Heart right ventricle (tissue), 16 donors: Measurements from ENCODE around the gene GNAI1. TPM values are rescaled to one million over a fixed set of nuclear protein-coding genes. Genes with fewer than 3 reads are reported as not detected.
"Not testable (repeated sequence)": the region's sequence is repeated elsewhere in the genome, so short reads cannot be mapped to it uniquely, and the experiment has no call there.

ENCODE experiments used
- ATAC-seq, 8 donors: fragments of 200-7000 bp; cut with Tn5 transposase; one replicate each; pipeline ENCODE4 v1.9.1; 2020; ENCODE audit warnings: mild to moderate bottlenecking in 8 of 8, moderate library complexity in 8 of 8, moderate number of reproducible peaks in 1 of 8
- DNase-seq, 2 donors: peaks; one replicate each; pipeline ENCODE4 v3.0.0-alpha.2; 2020
- H3K27ac ChIP-seq, 10 donors: fragments of 200-600 bp; sonication (generic) in 2 of 10; one replicate each; pipeline versions ENCODE4 v1.5.0 to v1.8.0; 2020 to 2022; ENCODE audit warnings: mild to moderate bottlenecking in 3 of 10
- H3K27me3 ChIP-seq, 7 donors: fragments of 200-600 bp; one replicate each; pipeline ENCODE4 v1.8.0; 2021 to 2022; ENCODE audit warnings: mild to moderate bottlenecking in 2 of 7
- H3K36me3 ChIP-seq, 9 donors: fragments of 200-600 bp; sonication (generic) in 1 of 9; one replicate each; pipeline versions ENCODE4 v1.5.0 to v1.8.0; 2020 to 2022; ENCODE audit warnings: mild to moderate bottlenecking in 2 of 9
- H3K4me1 ChIP-seq, 9 donors: fragments of 200-600 bp; sonication (generic) in 1 of 9; one replicate each; pipeline versions ENCODE4 v1.5.0 to v1.8.0; 2020 to 2022; ENCODE audit warnings: mild to moderate bottlenecking in 4 of 9
- H3K4me3 ChIP-seq, 10 donors: fragments of 200-600 bp; sonication (generic) in 2 of 10; one replicate each; pipeline versions ENCODE4 v1.5.0 to v1.8.0; 2020 to 2022; ENCODE audit warnings: mild to moderate bottlenecking in 7 of 10, moderate library complexity in 2 of 10
- H3K9me3 ChIP-seq, 11 donors: fragments of 200-600 bp in 10 of 11; sonication (generic) in 2 of 11; one replicate each; pipeline versions ENCODE4 v1.5.0 to v1.8.0; 2013 to 2022; ENCODE audit warnings: mild to moderate bottlenecking in 2 of 11, control low read depth in 1 of 11, moderate library complexity in 1 of 11
- WGBS, 2 donors: extraction: QIAGEN DNeasy Blood & Tissue Kit; methylation state at CpG; one replicate each; pipeline ENCODE4 v1.1.7; 2013; ENCODE audit warnings: inconsistent platforms in 1 of 2; 5-methylcytosine and 5-hydroxymethylcytosine counted together
- intact Hi-C, 10 donors: fragments of 100-400 bp; cut with DNase I; formaldehyde crosslinking; loops; one replicate each; pipeline versions ENCODE4 v1.11.1 to v1.14.2; 2022
- polyA plus RNA-seq, 2 donors: library from polyadenylated mRNA; stranded (reverse); fragments of 200-250 nt; gene quantifications; one replicate each; pipeline ENCODE4 v1.2.3, GENCODE V29; 2013
- total RNA-seq, 10 donors: library from RNA; stranded (reverse); fragmentation: NEBNext Ultra II Directional in 3 of 10; extraction: Animal tissue kit (Norgen Biotek cat#: 25700) in 3 of 10; gene quantifications; one replicate each; pipeline versions ENCODE4 v1.2.1 to v1.2.4, GENCODE V29; 2021 to 2023
- TF ChIP-seq, protein P1 (sequence below), 9 donors: fragments of 200-600 bp; sonication (generic) in 2 of 9; IDR thresholded peaks; one replicate each; pipeline versions ENCODE4 v1.5.0 to v1.8.0; 2021 to 2022; ENCODE audit warnings: antibody characterized with exemption in 9 of 9, mild to moderate bottlenecking in 5 of 9, moderate library complexity in 1 of 9
- donor health status: Arrhythmogenic right ventricular cardiomyopathy.
- donor health status: ischemic (EF 13 %, LVEDD 7.1; RV severe dilation, severe dysfunction).
- donor health status: healthy with polysubstance abuse.
- donor health status: DM: no; HTN: yes; CAD: no.
- donor health status: DM: no; HTN: no; CAD: no.
- donor health status: ischemic (EF 25% LVEDD 6.9; RV normal size, moderate dysfunction).
- donor health status: ischemic (EF 25% LVEDD 5.7; RV mildly dilated, moderate dysfunction).
- donor health status: healthy.
- donor health status: DM: yes; HTN: yes; CAD: no.
- donor health status: Ischemic cardiomyopathy.
- donor health status: ischemic (EF 35%, LVEDD 5.7; RV mildly dilated, moderate dysfunction).
- donor health status: nonischemic (EF 11% LVEDD 7.7; RV severe dilation, severe dysfunction).
- donor health status: DM: yes; HTN: yes; CAD: no.
- donor health status: PGD.
- donor health status: ischemic (EF 29% LVEDD 5.4; RV normal size, mild dysfunction).
- donor health status: nonischemic (EF 23%, LVEDD 6.1; RV moderate dilation, normal function).

Gene GNAI1
- total and polyA plus RNA-seq, 12 donors: 5.5 to 19.9 (median 12.5) TPM

DNA sequence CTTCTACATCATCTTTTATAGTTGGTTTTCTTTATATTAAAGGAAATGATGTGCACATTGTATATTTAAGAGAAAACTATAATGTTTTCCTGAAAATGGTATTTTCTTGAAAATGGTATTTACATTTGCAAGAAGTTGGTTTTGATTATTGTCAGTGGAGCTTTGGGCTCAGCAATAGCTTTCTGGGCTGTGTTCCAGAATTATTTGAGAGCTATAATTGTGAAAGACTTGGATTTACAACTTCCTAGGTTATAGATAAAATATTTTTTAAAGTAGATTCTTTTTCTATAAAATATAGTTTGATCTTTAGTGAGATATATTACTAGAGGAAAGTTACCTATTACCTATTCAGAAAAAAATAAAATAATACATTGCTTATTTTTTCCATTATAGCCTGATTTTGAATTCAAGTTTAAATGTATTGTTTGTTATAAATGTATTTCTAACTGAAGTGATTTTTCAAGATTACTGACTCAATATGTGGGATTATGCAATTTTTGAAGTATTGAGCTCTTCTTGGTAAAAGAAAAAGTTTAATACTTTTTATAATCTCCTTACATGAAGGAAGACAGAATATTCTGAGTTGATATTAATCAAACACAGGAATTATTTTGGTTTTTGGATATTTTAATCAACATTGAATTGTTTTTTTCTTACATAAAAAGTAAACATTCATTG, 20.2 kb downstream of the GNAI1 start:
- H3K27ac ChIP-seq: no peak overlapping the region
- TF ChIP-seq, protein P1, sequence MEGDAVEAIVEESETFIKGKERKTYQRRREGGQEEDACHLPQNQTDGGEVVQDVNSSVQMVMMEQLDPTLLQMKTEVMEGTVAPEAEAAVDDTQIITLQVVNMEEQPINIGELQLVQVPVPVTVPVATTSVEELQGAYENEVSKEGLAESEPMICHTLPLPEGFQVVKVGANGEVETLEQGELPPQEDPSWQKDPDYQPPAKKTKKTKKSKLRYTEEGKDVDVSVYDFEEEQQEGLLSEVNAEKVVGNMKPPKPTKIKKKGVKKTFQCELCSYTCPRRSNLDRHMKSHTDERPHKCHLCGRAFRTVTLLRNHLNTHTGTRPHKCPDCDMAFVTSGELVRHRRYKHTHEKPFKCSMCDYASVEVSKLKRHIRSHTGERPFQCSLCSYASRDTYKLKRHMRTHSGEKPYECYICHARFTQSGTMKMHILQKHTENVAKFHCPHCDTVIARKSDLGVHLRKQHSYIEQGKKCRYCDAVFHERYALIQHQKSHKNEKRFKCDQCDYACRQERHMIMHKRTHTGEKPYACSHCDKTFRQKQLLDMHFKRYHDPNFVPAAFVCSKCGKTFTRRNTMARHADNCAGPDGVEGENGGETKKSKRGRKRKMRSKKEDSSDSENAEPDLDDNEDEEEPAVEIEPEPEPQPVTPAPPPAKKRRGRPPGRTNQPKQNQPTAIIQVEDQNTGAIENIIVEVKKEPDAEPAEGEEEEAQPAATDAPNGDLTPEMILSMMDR (IDR thresholded peaks at IDR 0.05): no peak
- no peak overlapping the region for H3K4me3 ChIP-seq
- peaks cover 0 to 41% (median 20%) of the 10 kb centered on the region in 9 donors for H3K4me1 ChIP-seq
- intact Hi-C loops: no loop called here
- DNase-seq: no peak
- no peaks in the 10 kb centered on the region for H3K9me3 ChIP-seq
- no peaks in the 10 kb centered on the region for H3K36me3 ChIP-seq
- no peak for ATAC-seq
- no peaks in the 10 kb centered on the region for H3K27me3 ChIP-seq

DNA sequence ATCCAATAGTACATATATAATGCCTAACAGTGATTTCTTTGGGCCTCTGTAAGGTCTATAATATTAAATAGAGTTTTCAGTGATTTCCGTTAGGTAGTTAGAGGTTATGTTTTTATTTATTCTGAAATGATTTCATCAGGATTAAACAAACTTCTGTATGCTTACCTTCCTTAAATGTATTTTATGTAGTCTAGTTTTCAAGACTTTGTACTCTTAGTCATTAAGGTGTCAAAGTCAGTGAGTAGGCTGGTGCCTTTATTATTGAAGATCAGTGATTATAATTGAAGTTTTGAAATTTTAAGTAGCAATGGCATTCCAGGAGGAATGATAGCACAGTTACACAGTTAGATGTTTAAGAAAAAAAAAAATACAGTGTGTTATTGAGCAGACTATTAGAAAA, 20.7 kb downstream of the GNAI1 start:
- H3K4me3 ChIP-seq: no peak overlapping the region
- H3K27me3 ChIP-seq: no peaks in the 10 kb centered on the region
- H3K9me3 ChIP-seq: no peaks in the 10 kb centered on the region
- ATAC-seq: no peak
- 96 to 98% methylated on average over 1 of the region's 1 CpG for WGBS, 2 donors
- H3K36me3 ChIP-seq: no peaks in the 10 kb centered on the region
- H3K4me1 ChIP-seq: peaks cover 0 to 46% (median 20%) of the 10 kb centered on the region in 9 donors
- no peak for DNase-seq
- H3K27ac ChIP-seq: no peak overlapping the region
- intact Hi-C loops: no loop called here
- TF ChIP-seq, protein P1 (IDR thresholded peaks at IDR 0.05): no peak

GRCh38 chr7:80157770-80158169, 23.1 kb downstream of the GNAI1 start:
- 92 to 93% methylated on average over 4 of the region's 4 CpGs for WGBS, 2 donors
- H3K36me3 ChIP-seq, H3K9me3 ChIP-seq, H3K27me3 ChIP-seq, H3K27ac ChIP-seq, intact Hi-C loops, DNase-seq, H3K4me3 ChIP-seq, ATAC-seq: not testable (repeated sequence)
- peaks cover 0 to 45% (median 9%) of the 10 kb centered on the region in 9 donors for H3K4me1 ChIP-seq

DNA sequence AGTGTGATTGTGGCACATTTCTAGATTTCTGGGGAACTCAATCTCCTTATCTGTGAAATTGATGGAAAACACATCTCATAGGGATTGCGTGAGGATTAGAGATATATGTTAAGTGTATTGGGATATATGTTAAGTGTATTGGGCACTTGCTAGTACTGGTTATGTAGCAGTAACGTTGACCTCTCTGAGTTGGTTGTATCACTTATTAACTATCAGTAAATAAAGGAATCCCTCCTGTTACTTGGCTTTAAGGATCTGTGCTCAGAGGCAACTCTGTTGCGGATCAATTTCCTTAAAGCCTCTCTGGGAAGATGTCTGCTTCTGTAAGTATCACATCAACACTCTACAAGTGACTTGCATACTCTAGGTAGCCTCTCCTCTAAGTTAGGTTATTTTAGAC, 25.2 kb downstream of the GNAI1 start:
- WGBS, 2 donors: 93 to 95% methylated on average over 3 of the region's 3 CpGs

GRCh38 chr7:80161466-80161865, 26.8 kb downstream of the GNAI1 start:
- H3K36me3 ChIP-seq: no peaks in the 10 kb centered on the region
- 59 to 64% methylated on average over 1 of the region's 1 CpG for WGBS, 2 donors
- intact Hi-C loops: no loop called here
- no peaks in the 10 kb centered on the region for H3K9me3 ChIP-seq
- H3K4me1 ChIP-seq: peaks cover 0 to 39% (median 5%) of the 10 kb centered on the region in 9 donors
- no peaks in the 10 kb centered on the region for H3K27me3 ChIP-seq
- TF ChIP-seq, protein P1 (IDR thresholded peaks at IDR 0.05): no peak
- no peak for ATAC-seq
- no peak overlapping the region for H3K27ac ChIP-seq
- no peak overlapping the region for H3K4me3 ChIP-seq
- DNase-seq: no peak

More for the DNA sequence above, 25.2 kb downstream of the GNAI1 start:
- peaks cover 0 to 29% (median 4%) of the 10 kb centered on the region in 9 donors for H3K4me1 ChIP-seq
- no peak overlapping the region for H3K4me3 ChIP-seq
- H3K9me3 ChIP-seq: no peaks in the 10 kb centered on the region
- TF ChIP-seq, protein P1 (IDR thresholded peaks at IDR 0.05): no peak
- no peak for ATAC-seq
- no peak for DNase-seq
- no peaks in the 10 kb centered on the region for H3K36me3 ChIP-seq
- H3K27me3 ChIP-seq: no peaks in the 10 kb centered on the region
- intact Hi-C loops: no loop called here
- H3K27ac ChIP-seq: no peak overlapping the region
